Ovary (tissue), 9 donors: ENCODE data around the gene GYPC. TPM values are rescaled to one million over a fixed set of nuclear protein-coding genes. Genes with fewer than 3 reads are reported as not detected.

Experiments used
- DNase-seq, 5 donors: peaks; one replicate each; pipeline ENCODE4 v3.0.0-alpha.2; 2019 to 2020
- H3K27ac ChIP-seq, 2 donors: fragments of 200-600 bp; one replicate each; pipeline versions ENCODE4 v1.5.1 to v1.8.0; 2019 to 2022
- H3K27me3 ChIP-seq: fragments of 200-600 bp; one replicate; pipeline ENCODE4 v1.8.0; 2022
- H3K36me3 ChIP-seq: fragments of 200-600 bp; sonication (generic); one replicate; pipeline ENCODE4 v1.5.1; 2019
- H3K4me1 ChIP-seq: one replicate; pipeline ENCODE4 v1.8.1; 2013; ENCODE audit warnings: mild to moderate bottlenecking, moderate library complexity; ENCODE audit not compliant: insufficient read depth
- H3K4me3 ChIP-seq: fragments of 200-600 bp; sonication (generic); one replicate; pipeline ENCODE4 v1.5.1; 2017
- H3K9me3 ChIP-seq, 2 donors: fragments of 200-600 bp in 1 of 2; sonication (generic) in 1 of 2; one replicate each; pipeline versions ENCODE4 v1.5.1 to v1.8.1; 2013 to 2019; ENCODE audit warnings: mild to moderate bottlenecking in 1 of 2, moderate library complexity in 1 of 2
- EP300 ChIP-seq: sonication (generic); formaldehyde crosslinking; IDR thresholded peaks from one replicate; pipeline ENCODE4 v1.6.1; 2017; ENCODE audit warnings: antibody characterized with exemption
- POLR2A ChIP-seq: fragments of 450-650 bp; IDR thresholded peaks from one replicate; pipeline ENCODE4 v1.6.1; 2017; ENCODE audit warnings: antibody characterized with exemption, mild to moderate bottlenecking, moderate library complexity
- WGBS, 3 donors: extraction: QIAGEN DNeasy Blood & Tissue Kit in 1 of 3; methylation state at CpG; one replicate each; pipeline versions ENCODE4 v1.1.5 to v1.1.7; 2013 to 2017; 5-methylcytosine and 5-hydroxymethylcytosine counted together
- intact Hi-C, 4 donors: fragments of 100-400 bp; cut with DNase I; formaldehyde crosslinking; loops; one replicate each; pipeline versions ENCODE4 v1.11.0 to v1.15.1; 2022 to 2023
- polyA plus RNA-seq, 2 donors: library from polyadenylated mRNA; stranded (reverse); fragments of 200-250 nt in 1 of 2; fragments of 350-450 nt in 1 of 2; fragmentation: Illumina TruSeq in 1 of 2; extraction: RNeasy Lipid Tissue Mini Kit (QIAGEN cat#74804) in 1 of 2; gene quantifications; one replicate each; pipeline ENCODE4 v1.2.3, GENCODE V29; 2013 to 2014
- total RNA-seq, 7 donors: library from RNA; depleted of rRNA in 2 of 7; stranded (reverse); fragments of >200 nt in 2 of 7; fragmentation: NEBNext Ultra II Directional in 3 of 7; extraction: Animal tissue kit (Norgen Biotek cat#: 25700) in 3 of 7; gene quantifications; one replicate each; pipeline versions ENCODE4 v1.1.0 to v1.2.4, GENCODE V29; 2016 to 2023
- TF ChIP-seq, protein P1 (sequence below), 3 donors: fragments of 450-650 bp in 2 of 3; fragments of 200-600 bp in 1 of 3; IDR thresholded peaks; one replicate each; pipeline versions ENCODE4 v1.5.1 to v1.8.0; 2016 to 2022; ENCODE audit warnings: antibody characterized with exemption in 3 of 3, mild to moderate bottlenecking in 1 of 3
- donor health status: DM: no; HTN: no; CAD: no; lungs with moderate emphysema.
- donor health status: DM: no; HTN: no; CAD: no.
- donor health status: Bipolar disorder and iron deficiency.
- donor health status: DM: yes; HTN: yes; CAD: no.
- donor health status: DM: no; HTN: no; CAD: no.
- donor health status: DM: yes; HTN: yes; CAD: no.

GYPC gene
- total and polyA plus RNA-seq, 9 donors: 70.1 to 151 (median 104) TPM

GRCh38 chr2:126620302-126620701 is 35.7 kb upstream of the GYPC start:
- no peaks in the 10 kb centered on the region for H3K4me1 ChIP-seq
- whole genome bisulfite sequencing, 3 donors: 81 to 93% (median 88%) methylated on average over 2 of the region's 2 CpGs
- TF ChIP-seq, protein P1, sequence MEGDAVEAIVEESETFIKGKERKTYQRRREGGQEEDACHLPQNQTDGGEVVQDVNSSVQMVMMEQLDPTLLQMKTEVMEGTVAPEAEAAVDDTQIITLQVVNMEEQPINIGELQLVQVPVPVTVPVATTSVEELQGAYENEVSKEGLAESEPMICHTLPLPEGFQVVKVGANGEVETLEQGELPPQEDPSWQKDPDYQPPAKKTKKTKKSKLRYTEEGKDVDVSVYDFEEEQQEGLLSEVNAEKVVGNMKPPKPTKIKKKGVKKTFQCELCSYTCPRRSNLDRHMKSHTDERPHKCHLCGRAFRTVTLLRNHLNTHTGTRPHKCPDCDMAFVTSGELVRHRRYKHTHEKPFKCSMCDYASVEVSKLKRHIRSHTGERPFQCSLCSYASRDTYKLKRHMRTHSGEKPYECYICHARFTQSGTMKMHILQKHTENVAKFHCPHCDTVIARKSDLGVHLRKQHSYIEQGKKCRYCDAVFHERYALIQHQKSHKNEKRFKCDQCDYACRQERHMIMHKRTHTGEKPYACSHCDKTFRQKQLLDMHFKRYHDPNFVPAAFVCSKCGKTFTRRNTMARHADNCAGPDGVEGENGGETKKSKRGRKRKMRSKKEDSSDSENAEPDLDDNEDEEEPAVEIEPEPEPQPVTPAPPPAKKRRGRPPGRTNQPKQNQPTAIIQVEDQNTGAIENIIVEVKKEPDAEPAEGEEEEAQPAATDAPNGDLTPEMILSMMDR (IDR thresholded peaks at IDR 0.05): no peak
- TF ChIP-seq POLR2A: no peak
- TF ChIP-seq EP300: no peak
- no peaks in the 10 kb centered on the region for H3K36me3 ChIP-seq
- no peak overlapping the region for H3K27ac ChIP-seq
- no peaks in the 10 kb centered on the region for H3K9me3 ChIP-seq
- no peak overlapping the region for H3K4me3 ChIP-seq
- no peak for DNase-seq
- intact Hi-C loops: loop anchor here in 1 of 4 donors (10.0 kb wide), 1 partner anchor 154 kb away; no protein-coding TSS in a partner anchor
- no peaks in the 10 kb centered on the region for H3K27me3 ChIP-seq

GRCh38 chr2:126623000-126623399 is 33.0 kb upstream of the GYPC start:
- H3K36me3 ChIP-seq: no peaks in the 10 kb centered on the region
- H3K27me3 ChIP-seq: no peaks in the 10 kb centered on the region
- intact Hi-C loops: loop anchor here in 1 of 4 donors (10.0 kb wide), 1 partner anchor 152 kb away; no protein-coding TSS in a partner anchor
- H3K4me3 ChIP-seq: no peak overlapping the region
- H3K4me1 ChIP-seq: no peaks in the 10 kb centered on the region
- no peak overlapping the region for H3K27ac ChIP-seq
- TF ChIP-seq, protein P1 (IDR thresholded peaks at IDR 0.05): no peak
- no peak for TF ChIP-seq EP300
- no peak for TF ChIP-seq POLR2A
- 49 to 68% (median 58%) methylated on average over 3 of the region's 3 CpGs for WGBS, 3 donors
- no peak for DNase-seq
- H3K9me3 ChIP-seq: no peaks in the 10 kb centered on the region

DNA sequence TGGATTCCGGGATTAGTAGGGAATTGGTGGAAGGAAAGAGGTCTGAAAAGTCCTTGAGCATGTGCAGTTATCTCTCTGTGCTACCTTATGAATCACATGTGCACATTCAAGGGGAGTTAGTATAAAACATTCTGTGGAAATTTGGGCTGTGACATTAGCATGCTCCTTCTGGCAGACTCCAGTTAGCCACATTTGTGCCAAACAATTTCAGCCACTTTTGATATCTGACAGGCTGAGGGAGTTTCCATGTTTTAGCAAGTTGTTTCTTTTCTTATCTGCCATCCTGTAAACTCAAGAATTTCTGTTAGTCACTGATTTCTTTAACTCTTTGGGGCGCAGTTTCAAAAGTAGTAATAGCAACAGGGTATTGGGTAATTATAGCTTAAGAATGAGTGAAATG is 28.3 kb upstream of the GYPC start:
- no peaks in the 10 kb centered on the region for H3K4me1 ChIP-seq
- intact Hi-C loops: loop anchor here in 1 of 4 donors (10.0 kb wide), 1 partner anchor 147 kb away; no protein-coding TSS in a partner anchor
- no peaks in the 10 kb centered on the region for H3K9me3 ChIP-seq
- H3K36me3 ChIP-seq: no peaks in the 10 kb centered on the region
- WGBS, 3 donors: 4 to 20% (median 12%) methylated on average over 2 of the region's 2 CpGs
- H3K27ac ChIP-seq: no peak overlapping the region
- no peak for DNase-seq
- H3K4me3 ChIP-seq: no peak overlapping the region
- TF ChIP-seq, protein P1 (IDR thresholded peaks at IDR 0.05): no peak
- TF ChIP-seq EP300 (no peak), POLR2A (no peak)
- H3K27me3 ChIP-seq: no peaks in the 10 kb centered on the region

DNA sequence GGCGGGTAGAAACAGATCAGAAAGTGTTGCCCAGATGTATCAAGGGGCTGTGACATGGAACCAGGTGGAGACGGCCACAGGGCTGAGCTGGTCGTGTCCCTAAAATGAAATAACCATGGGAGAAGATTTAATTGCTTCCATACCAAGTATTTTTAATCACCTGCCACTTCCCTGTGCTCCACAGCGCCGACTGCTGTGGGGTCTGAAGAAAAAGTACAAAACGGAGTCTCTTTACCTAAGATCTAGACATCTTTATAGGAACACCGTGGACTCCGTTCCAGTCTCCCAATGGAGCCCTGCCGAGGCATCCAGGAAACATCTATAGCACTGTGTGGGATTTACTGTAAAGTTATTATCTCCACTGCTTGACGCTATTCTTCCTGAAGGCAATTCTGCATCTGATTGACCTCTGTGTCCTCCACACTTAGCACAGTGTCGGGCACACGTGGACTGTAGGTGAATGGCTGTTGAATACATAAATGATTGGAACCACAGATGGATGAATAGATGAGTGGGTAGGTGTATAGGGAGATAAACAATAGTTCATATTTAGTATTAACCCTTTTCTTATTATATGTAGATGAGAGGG is 21.6 kb upstream of the GYPC start:
- 65 to 67% (median 67%) methylated on average over 12 of the region's 12 CpGs for WGBS, 3 donors
- peaks cover 4% of the 10 kb centered on the region for H3K4me1 ChIP-seq
- intact Hi-C loops: no loop called here
- no peak overlapping the region for H3K27ac ChIP-seq
- H3K36me3 ChIP-seq: no peaks in the 10 kb centered on the region
- no peaks in the 10 kb centered on the region for H3K27me3 ChIP-seq
- TF ChIP-seq POLR2A (no peak), EP300 (no peak)
- TF ChIP-seq, protein P1 (IDR thresholded peaks at IDR 0.05): no peak
- H3K9me3 ChIP-seq: no peaks in the 10 kb centered on the region
- DNase-seq: no peak
- no peak overlapping the region for H3K4me3 ChIP-seq
